ENCODE data around the gene BBS1.

DNA sequence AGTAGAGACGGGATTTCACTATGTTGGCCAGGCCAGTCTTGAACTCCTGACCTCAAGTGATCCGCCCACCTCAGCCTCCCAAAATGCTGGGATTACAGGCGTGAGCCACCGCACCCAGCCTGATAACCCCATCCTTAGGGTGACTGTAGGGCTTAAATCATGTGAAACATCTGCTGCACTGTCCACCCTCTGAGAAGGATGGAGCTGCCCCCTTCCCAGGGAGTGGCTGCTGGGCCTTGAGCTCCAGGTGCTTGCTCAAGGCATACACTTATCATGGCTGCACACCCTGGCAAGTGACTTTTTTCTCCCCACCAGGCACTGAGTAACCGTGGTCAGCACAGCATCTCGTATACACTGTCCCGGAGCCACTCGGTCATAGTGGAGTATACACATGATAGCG, 38.4 kb upstream of the BBS1 start:
- TF ChIP-seq, protein P1, sequence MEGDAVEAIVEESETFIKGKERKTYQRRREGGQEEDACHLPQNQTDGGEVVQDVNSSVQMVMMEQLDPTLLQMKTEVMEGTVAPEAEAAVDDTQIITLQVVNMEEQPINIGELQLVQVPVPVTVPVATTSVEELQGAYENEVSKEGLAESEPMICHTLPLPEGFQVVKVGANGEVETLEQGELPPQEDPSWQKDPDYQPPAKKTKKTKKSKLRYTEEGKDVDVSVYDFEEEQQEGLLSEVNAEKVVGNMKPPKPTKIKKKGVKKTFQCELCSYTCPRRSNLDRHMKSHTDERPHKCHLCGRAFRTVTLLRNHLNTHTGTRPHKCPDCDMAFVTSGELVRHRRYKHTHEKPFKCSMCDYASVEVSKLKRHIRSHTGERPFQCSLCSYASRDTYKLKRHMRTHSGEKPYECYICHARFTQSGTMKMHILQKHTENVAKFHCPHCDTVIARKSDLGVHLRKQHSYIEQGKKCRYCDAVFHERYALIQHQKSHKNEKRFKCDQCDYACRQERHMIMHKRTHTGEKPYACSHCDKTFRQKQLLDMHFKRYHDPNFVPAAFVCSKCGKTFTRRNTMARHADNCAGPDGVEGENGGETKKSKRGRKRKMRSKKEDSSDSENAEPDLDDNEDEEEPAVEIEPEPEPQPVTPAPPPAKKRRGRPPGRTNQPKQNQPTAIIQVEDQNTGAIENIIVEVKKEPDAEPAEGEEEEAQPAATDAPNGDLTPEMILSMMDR (IDR thresholded peaks at IDR 0.05): no peak
- no peak for TF ChIP-seq POLR2A (IDR thresholded peaks at IDR 0.05)

Measured in body of pancreas (tissue), 4 donors.